PC-3 (cell line): ENCODE results near the gene ADGRD1. TPM values are rescaled to one million over a fixed set of nuclear protein-coding genes. Genes with fewer than 3 reads are reported as not detected.

Experiments
- ATAC-seq: fragments of 200-7000 bp; cut with Tn5 transposase; 2 replicates; pipeline ENCODE4 v1.9.1; 2020; ENCODE audit warnings: mild to moderate bottlenecking, moderate library complexity
- BruUV-seq: library from RNA; stranded (reverse); fragments of 400-500 nt; replicated peaks from 2 replicates; lab custom pipeline; 2021; lab: Mats Ljungman, UMichigan
- CTCF ChIA-PET: fragments of 300-600 bp; sonication (Branson Sonifier 250); formaldehyde crosslinking; loops from one replicate; lab custom pipeline; 2022; ENCODE audit warnings: antibody characterized with exemption; lab: Charles Lee
- POLR2A ChIA-PET: fragments of 300-600 bp; sonication (Branson Sonifier 250); formaldehyde crosslinking; loops from one replicate; lab custom pipeline; 2022; ENCODE audit warnings: antibody characterized with exemption; ENCODE audit not compliant: unreplicated experiment; lab: Charles Lee
- DNase-seq: peaks from one replicate; pipeline ENCODE4 v3.0.0-alpha.2; 2015
- H2AFZ ChIP-seq: fragments of 300-600 bp; sonication (generic); 2 replicates; pipeline ENCODE4 v1.6.0; 2016; ENCODE audit warnings: antibody characterized with exemption, low read length
- H3F3A ChIP-seq: fragments of 300-600 bp; sonication (generic); one replicate; pipeline ENCODE4 v1.6.0; 2017; ENCODE audit warnings: antibody characterized with exemption, low read length, control low read depth, mild to moderate bottlenecking; ENCODE audit not compliant: unreplicated experiment
- H3K27ac ChIP-seq: fragments of 300-600 bp; sonication (generic); 2 replicates; pipeline ENCODE4 v1.5.1; 2016; ENCODE audit warnings: mild to moderate bottlenecking, low read length
- H3K27me3 ChIP-seq: fragments of 300-600 bp; sonication (generic); 2 replicates; pipeline ENCODE4 v1.6.1; 2016; ENCODE audit warnings: low read length, mixed read lengths
- H3K36me3 ChIP-seq: fragments of 300-600 bp; sonication (generic); 2 replicates; pipeline ENCODE4 v1.6.1; 2016; ENCODE audit warnings: low read depth, mixed run types, low read length, mixed read lengths
- H3K4me1 ChIP-seq: fragments of 300-600 bp; sonication (generic); 2 replicates; pipeline ENCODE4 v1.5.1; 2016; ENCODE audit warnings: low read length; ENCODE audit not compliant: insufficient read depth
- H3K4me2 ChIP-seq: fragments of 300-600 bp; sonication (generic); 2 replicates; pipeline ENCODE4 v1.6.0; 2016; ENCODE audit warnings: low read length
- H3K4me3 ChIP-seq: fragments of 300-600 bp; sonication (generic); 2 replicates; pipeline ENCODE4 v1.5.1; 2016; ENCODE audit warnings: mild to moderate bottlenecking, low read length, mixed read lengths
- H3K79me2 ChIP-seq: fragments of 300-600 bp; sonication (generic); 2 replicates; pipeline ENCODE4 v1.6.1; 2017; ENCODE audit warnings: low read length, mixed read lengths
- H3K9ac ChIP-seq: fragments of 300-600 bp; sonication (generic); 2 replicates; pipeline ENCODE4 v1.6.0; 2016; ENCODE audit warnings: mild to moderate bottlenecking, low read length
- H3K9me2 ChIP-seq: fragments of 300-600 bp; sonication (generic); replicated peaks from 2 replicates; pipeline ENCODE4 v1.6.1; 2016; ENCODE audit warnings: mixed run types, low read length, mixed read lengths
- H3K9me3 ChIP-seq: fragments of 300-600 bp; sonication (generic); 2 replicates; pipeline ENCODE4 v1.6.1; 2016; ENCODE audit warnings: low read length, mixed read lengths
- H4K20me1 ChIP-seq: fragments of 300-600 bp; sonication (generic); 2 replicates; pipeline ENCODE4 v1.6.1; 2016; ENCODE audit warnings: low read length, mixed read lengths
- CTCF ChIP-seq: fragments of 300-600 bp; sonication (generic); conservative IDR thresholded peaks from 2 replicates; pipeline ENCODE4 v1.5.1; 2017; ENCODE audit warnings: antibody characterized with exemption, low read depth, mild to moderate bottlenecking, low read length
- EZH2 ChIP-seq: fragments of 300-600 bp; sonication (generic); IDR thresholded peaks from one replicate; pipeline ENCODE4 v1.6.1; 2017; ENCODE audit warnings: antibody characterized with exemption, mild to moderate bottlenecking, low read length; ENCODE audit not compliant: unreplicated experiment
- EZH2phosphoT487 ChIP-seq: fragments of 300-600 bp; sonication (generic); IDR thresholded peaks from 2 replicates; pipeline ENCODE4 v1.6.1; 2018; ENCODE audit warnings: mild to moderate bottlenecking, antibody characterized with exemption, low read length, borderline replicate concordance
- intact Hi-C: fragments of 100-400 bp; cut with micrococcal nuclease; formaldehyde crosslinking; loops from 2 replicates; pipeline ENCODE4 v1.9.0; 2023
- total RNA-seq: library from RNA; depleted of rRNA; stranded (reverse); fragments of >200 nt; gene quantifications from 2 replicates; pipeline ENCODE4 v1.2.3, GENCODE V29; 2014

The ADGRD1 gene
- total RNA-seq, 1 experiment from 2014 or later: 0.18 TPM

GRCh38 chr12:131141514-131141913 lies 187.8 kb downstream of the ADGRD1 start:
- Histone ChIP-seq H2AFZ (no peak overlapping the region), H3K9ac (no peak overlapping the region), H3F3A (no peaks in the 10 kb centered on the region), H3K27me3 (peaks cover 58% of the 10 kb centered on the region), H3K9me2 (no peaks in the 10 kb centered on the region), H3K9me3 (no peaks in the 10 kb centered on the region), H3K79me2 (no peaks in the 10 kb centered on the region), H3K36me3 (no peaks in the 10 kb centered on the region), H4K20me1 (no peaks in the 10 kb centered on the region), H3K4me2 (no peak overlapping the region), H3K4me3 (no peak overlapping the region), H3K4me1 (peaks cover 11% of the 10 kb centered on the region), H3K27ac (no peak overlapping the region)
- ChIA-PET CTCF (no interaction called here), POLR2A (no interaction called here)
- ATAC-seq: no peak
- no peak for DNase-seq
- intact Hi-C loops: no loop called here
- TF ChIP-seq EZH2 (no peak), CTCF (no peak), EZH2phosphoT487 (no peak)
- no TSS peak for BruUV-seq

GRCh38 chr12:131142891-131143657 lies 189.4 kb downstream of the ADGRD1 start:
- Histone ChIP-seq H3K27me3 (peaks cover 55% of the 10 kb centered on the region), H3F3A (no peaks in the 10 kb centered on the region), H3K79me2 (no peaks in the 10 kb centered on the region), H3K27ac (no peak overlapping the region), H3K4me3 (no peak overlapping the region), H3K4me1 (peaks cover 11% of the 10 kb centered on the region), H2AFZ (no peak overlapping the region), H3K9me2 (no peaks in the 10 kb centered on the region), H3K9me3 (no peaks in the 10 kb centered on the region), H4K20me1 (no peaks in the 10 kb centered on the region), H3K4me2 (peak overlapping the region; percentile 15), H3K9ac (no peak overlapping the region), H3K36me3 (no peaks in the 10 kb centered on the region)
- intact Hi-C loops: no loop called here
- POLR2A ChIA-PET: no interaction called here
- no TSS peak for BruUV-seq
- CTCF ChIA-PET: no interaction called here
- ATAC-seq: peak; percentile 69
- DNase-seq: peak; percentile 65
- TF ChIP-seq EZH2phosphoT487 (no peak), EZH2 (no peak), CTCF (no peak)

- no TSS peak for BruUV-seq
- Histone ChIP-seq H2AFZ (no peak overlapping the region), H3K4me3 (no peak overlapping the region), H3K4me2 (no peak overlapping the region), H3K9me3 (no peaks in the 10 kb centered on the region), H3K9ac (no peak overlapping the region), H3F3A (no peaks in the 10 kb centered on the region), H3K79me2 (no peaks in the 10 kb centered on the region), H3K27ac (no peak overlapping the region), H3K36me3 (no peaks in the 10 kb centered on the region), H4K20me1 (no peaks in the 10 kb centered on the region), H3K9me2 (no peaks in the 10 kb centered on the region), H3K4me1 (peaks cover 11% of the 10 kb centered on the region), H3K27me3 (peaks cover 42% of the 10 kb centered on the region)
- ATAC-seq: no peak
- POLR2A ChIA-PET: no interaction called here
- CTCF ChIA-PET: no interaction called here
- no peak for DNase-seq
- TF ChIP-seq EZH2phosphoT487 (no peak), CTCF (no peak), EZH2 (no peak)
- intact Hi-C loops: no loop called here
Measured at GRCh38 chr12:131146173-131146675, 192.5 kb downstream of the ADGRD1 start.
